Left forelimb (tissue), 1 donor: ENCODE measurements around the gene NLGN2.
"Not testable (repeated sequence)": the region's sequence is repeated elsewhere in the genome, so short reads cannot be mapped to it uniquely, and the experiment has no call there.

Experiments used
- DNase-seq: peaks from one replicate; pipeline ENCODE4 v3.0.0-alpha.2; 2018; ENCODE audit warnings: low spot score

NLGN2 gene

GRCh38 chr17:7407485-7408251, at the start of gene NLGN2:
Gene NLGN2 (plus strand): TSS chr17:7407845. CDS start chr17:7408256, 411 bp downstream.
- DNase-seq, result no peak

DNA sequence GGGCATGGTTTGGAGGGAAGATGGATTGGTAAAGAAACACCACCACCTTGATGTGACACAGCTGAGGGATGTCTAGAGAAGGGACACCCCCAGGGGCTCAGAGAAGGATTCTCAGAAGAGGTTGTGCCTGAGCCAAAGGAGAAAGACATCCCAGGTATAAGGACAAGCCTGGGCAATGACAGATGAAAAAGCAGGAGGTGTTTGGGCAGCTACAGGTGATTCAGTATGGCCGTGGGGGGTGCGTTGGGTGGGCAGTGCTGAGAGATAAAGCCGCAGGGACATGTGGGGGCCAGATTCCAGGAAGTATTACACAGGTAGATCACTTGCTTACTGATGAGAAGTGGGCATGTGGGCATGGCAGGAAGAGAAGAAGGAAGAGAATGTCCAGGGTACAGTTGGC, 45.7 kb upstream of the NLGN2 start:
- DNase-seq, result no peak

- no peak for DNase-seq
These were observed 44.3 kb upstream of the NLGN2 start for GRCh38 chr17:7363311-7363710.

DNA sequence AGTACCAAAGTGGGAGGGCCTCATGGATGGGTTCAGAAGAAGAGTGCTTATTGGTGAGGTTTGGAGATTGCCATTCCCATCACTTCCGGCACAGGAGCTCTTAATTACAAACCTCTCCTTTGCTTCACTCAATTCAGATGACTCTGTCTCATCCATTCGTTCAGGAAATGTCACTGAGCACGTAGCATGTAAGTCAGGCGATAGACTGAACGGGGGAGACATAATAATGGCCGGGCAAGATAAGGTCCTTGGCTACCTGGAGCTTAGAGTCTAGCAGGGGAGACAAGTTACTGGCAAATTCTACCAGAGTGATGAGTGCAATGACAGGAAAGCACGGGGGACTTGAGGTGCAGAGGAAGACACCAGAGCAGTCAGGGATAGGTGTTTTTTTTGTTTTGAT, 41.7 kb upstream of the NLGN2 start:
- not testable (repeated sequence) for DNase-seq

- no peak for DNase-seq
These were observed 40.6 kb upstream of the NLGN2 start for GRCh38 chr17:7367083-7367482.

- DNase-seq, result no peak
These were observed 39.6 kb upstream of the NLGN2 start for GRCh38 chr17:7367918-7368598.

DNA sequence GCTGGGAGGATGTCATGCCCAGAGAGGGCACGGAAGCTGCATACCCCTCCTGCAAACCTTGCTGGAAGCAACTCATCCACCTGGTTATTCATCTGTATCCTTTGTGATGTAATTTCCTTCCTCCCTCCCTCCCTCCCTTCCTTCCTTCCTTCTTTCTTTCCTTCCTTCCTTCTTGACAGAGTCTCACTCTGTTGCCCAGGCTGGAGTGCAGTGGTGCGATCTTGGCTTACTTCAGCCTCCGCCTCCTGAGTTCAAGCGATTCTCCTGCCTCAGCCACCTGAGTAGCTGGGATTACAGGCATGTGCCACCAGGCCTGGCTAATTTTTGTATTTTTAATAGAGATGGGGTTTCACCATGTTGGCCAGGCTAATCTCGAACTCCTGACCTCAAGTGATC, 39.0 kb upstream of the NLGN2 start:
- DNase-seq, result not testable (repeated sequence)

DNA sequence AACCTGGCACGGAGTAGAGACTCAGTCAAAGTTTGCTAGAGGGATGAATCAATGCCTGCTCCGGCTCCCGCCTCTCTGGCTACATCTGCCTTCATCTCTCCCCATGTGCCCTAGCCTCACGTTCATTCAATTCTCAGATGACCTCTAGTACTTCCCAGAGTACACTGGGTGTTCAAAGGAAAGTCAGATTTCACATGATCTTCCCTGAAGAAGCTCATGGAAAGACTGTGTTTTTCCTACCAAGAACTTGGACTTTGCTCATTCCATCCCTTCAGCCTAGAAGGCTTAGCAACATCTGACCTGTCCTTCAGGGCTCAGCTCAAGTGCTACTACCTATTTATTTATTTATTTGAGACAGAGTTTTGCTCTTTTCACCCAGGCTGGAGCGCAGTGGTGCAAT, 37.8 kb upstream of the NLGN2 start:
- no peak for DNase-seq

- DNase-seq, result no peak
These were observed 36.8 kb upstream of the NLGN2 start for GRCh38 chr17:7370853-7371252.

DNA sequence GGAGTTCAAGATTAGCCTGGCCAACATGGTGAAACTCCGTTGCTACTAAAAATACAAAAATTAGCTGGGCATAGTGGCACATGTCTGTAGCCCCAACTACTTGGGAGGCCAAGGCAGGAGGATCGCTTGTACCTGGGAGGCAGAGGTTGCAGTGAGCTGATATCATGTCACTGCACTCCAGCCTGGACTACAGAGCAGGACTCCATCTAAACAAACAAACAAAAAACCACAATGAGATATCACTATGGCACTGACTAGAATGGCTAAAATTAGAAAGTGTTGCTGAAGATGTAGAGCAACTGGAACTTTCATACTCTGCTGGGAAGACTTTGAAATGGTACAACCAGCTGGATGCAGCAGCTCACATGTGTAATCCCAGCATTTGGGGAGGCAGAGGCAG, 33.3 kb upstream of the NLGN2 start:
- DNase-seq, result no peak

DNA sequence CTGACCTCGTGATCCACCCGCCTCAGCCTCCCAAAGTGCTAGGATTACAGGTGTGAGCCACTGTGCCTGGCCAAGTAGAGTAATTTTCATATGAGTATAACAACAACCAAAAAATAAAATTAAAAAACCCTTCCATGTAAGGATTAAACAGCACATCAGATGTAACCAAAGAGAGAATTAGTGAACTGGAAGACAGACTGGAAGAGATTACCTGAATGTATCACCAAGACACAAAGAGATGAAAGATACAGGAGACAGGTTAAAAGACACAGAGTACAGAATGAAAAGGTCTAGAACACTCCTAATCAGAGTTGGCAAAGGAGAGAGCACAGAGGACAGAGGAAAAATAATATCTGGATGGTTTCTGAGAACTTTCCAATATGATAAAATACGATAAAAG, 28.5 kb upstream of the NLGN2 start:
- DNase-seq, result no peak

GRCh38 chr17:7380321-7380720, 27.3 kb upstream of the NLGN2 start:
- no peak for DNase-seq

DNA sequence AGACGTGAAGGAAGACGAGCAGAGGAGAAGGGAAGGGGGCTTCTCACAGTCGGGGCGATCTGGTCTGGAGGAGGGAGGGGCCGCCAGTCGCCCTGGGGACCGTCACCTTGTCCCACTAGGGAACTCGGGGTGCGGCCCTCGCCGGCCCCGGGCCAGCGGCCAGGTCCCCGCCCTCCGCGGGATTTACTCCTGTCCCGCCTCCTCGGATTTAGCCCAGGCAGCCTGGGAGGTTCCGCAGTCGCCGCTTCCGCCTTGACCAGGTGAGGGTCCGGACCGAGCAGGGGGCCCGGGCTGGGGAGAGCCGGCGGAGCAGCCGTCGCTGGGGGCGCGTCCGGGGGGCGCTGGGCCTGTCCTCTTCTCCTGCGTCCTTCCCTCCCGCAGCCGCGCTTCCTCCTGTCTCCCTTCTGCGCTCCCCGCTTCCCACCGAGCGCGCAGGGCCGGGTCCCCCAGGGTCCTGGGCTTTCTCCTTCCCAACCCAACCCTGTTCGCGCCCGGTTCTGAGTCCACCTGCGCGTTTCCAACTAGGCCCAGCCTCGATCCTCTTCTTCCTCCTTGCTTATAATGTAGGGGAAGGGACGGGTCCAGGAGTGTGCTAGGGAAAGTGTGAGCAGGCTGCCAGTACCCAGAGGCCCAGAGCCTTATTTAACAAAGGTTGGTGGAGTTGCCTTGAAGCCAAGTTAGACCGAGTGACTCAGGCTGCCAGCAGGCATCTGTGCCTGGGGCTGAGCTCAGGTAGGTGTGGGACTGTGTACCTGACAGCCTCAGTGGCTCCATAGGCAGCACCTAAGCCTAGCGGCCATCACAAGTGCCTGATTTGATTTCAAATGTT, 26.6 kb upstream of the NLGN2 start, which contains the start of gene TNK1:
Gene TNK1, plus strand, starts transcription at position 235 of the 829 bp plus-strand sequence. CDS start 1,838 bp downstream, outside the sequence.
- DNase-seq, result no peak

GRCh38 chr17:7382901-7383300, 24.7 kb upstream of the NLGN2 start:
- DNase-seq, result no peak

- DNase-seq, result no peak
These were observed 24.3 kb upstream of the NLGN2 start for GRCh38 chr17:7383371-7383741.

DNA sequence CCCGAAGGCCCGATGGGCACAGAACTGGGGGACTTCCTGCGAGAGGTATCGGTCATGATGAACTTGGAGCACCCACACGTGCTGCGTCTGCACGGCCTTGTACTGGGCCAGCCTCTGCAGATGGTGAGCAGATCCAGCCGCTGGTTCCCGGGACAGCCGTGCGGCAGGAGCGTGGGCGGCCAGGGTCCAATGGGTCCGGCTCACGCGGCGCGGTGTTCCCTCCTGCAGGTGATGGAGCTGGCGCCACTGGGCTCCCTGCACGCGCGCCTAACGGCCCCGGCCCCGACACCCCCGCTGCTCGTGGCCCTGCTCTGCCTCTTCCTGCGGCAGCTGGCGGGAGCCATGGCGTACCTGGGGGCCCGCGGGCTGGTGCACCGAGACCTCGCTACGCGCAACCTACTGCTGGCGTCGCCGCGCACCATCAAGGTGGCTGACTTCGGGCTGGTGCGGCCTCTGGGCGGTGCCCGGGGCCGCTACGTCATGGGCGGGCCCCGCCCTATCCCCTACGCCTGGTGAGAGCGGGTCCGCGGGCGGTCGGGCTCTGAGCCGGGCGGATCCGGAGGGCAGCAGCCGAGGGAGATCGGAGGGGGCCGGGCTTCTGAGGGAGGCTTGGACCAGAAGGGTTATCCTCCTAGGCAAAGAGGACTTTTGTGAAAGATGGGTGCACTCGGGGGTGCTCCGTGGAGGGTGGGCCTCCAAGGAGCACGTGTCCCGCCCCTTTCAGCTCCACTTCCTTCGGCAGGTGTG, 23.7 kb upstream of the NLGN2 start:
- DNase-seq, result no peak

- no peak for DNase-seq
These were observed 23.1 kb upstream of the NLGN2 start for GRCh38 chr17:7384489-7385081.

- no peak for DNase-seq
These were observed 18.8 kb upstream of the NLGN2 start for GRCh38 chr17:7388856-7389255.

- no peak for DNase-seq
These were observed 17.4 kb upstream of the NLGN2 start for GRCh38 chr17:7389924-7390910.

- DNase-seq, result no peak
These were observed 16.3 kb upstream of the NLGN2 start for GRCh38 chr17:7391307-7391706.
